Stimulated activated CD4-positive, alpha-beta T cell treated with anti-CD3 and anti-CD28 coated beads, Interleukin-12 subunit alpha, Interleukin-12 subunit beta, amount 100 ng/mL, for 48 hours (primary cell): Measurements from ENCODE around the gene COLEC11.

Experiments
- DNase-seq, 3 donors: peaks; one replicate each; pipeline ENCODE4 v3.0.0-alpha.2; 2020; ENCODE audit warnings: low read depth in 2 of 3, low spot score in 1 of 3

COLEC11 gene

GRCh38 chr2:3584608-3585260 is 10.2 kb upstream of the COLEC11 start:
- no peak for DNase-seq

- DNase-seq = no peak
These were observed 9.4 kb upstream of the COLEC11 start for GRCh38 chr2:3585261-3586109.

GRCh38 chr2:3586220-3586619 is 8.7 kb upstream of the COLEC11 start:
- DNase-seq = no peak

- no peak for DNase-seq
These were observed 7.9 kb upstream of the COLEC11 start for GRCh38 chr2:3587021-3587420.

GRCh38 chr2:3587432-3587831 is 7.5 kb upstream of the COLEC11 start:
- no peak for DNase-seq

- no peak for DNase-seq
These were observed 6.8 kb upstream of the COLEC11 start for GRCh38 chr2:3588084-3588483.

GRCh38 chr2:3589086-3589485 is 5.8 kb upstream of the COLEC11 start:
- DNase-seq = no peak

GRCh38 chr2:3595404-3595803 is 492 bp downstream of the COLEC11 start:
- no peak for DNase-seq

- peak in 2 of 3 donors; percentile 42 to 55 for DNase-seq
These were observed 1.1 kb downstream of the COLEC11 start for GRCh38 chr2:3595985-3596384.

- no peak for DNase-seq
These were observed 2.0 kb downstream of the COLEC11 start for GRCh38 chr2:3596901-3597417.

GRCh38 chr2:3597567-3597966 is 2.7 kb downstream of the COLEC11 start:
- peak in 1 of 3 donors; percentile 15 for DNase-seq

GRCh38 chr2:3598197-3598910 is 3.4 kb downstream of the COLEC11 start:
- no peak for DNase-seq

GRCh38 chr2:3598912-3599854 is 4.3 kb downstream of the COLEC11 start:
- DNase-seq = no peak

GRCh38 chr2:3600256-3600855 is 5.4 kb downstream of the COLEC11 start:
- no peak for DNase-seq

- no peak for DNase-seq
These were observed 6.8 kb downstream of the COLEC11 start for GRCh38 chr2:3601561-3602271.

GRCh38 chr2:3602553-3603339 is 7.8 kb downstream of the COLEC11 start:
- DNase-seq = no peak

- no peak for DNase-seq
These were observed 8.8 kb downstream of the COLEC11 start for GRCh38 chr2:3603536-3604206.

GRCh38 chr2:3604207-3604877 is 9.4 kb downstream of the COLEC11 start:
- no peak for DNase-seq
